HepG2 (cell line): ENCODE results near the gene ITGA7. TPM values are rescaled to one million over a fixed set of nuclear protein-coding genes. Genes with fewer than 3 reads are reported as not detected.

Experiments used
- ATAC-seq: fragments of 200-7000 bp; cut with Tn5 transposase; 3 replicates; pipeline ENCODE4 v1.9.1; 2020; ENCODE audit warnings: mild to moderate bottlenecking, moderate library complexity
- BruUV-seq: library from RNA; stranded (reverse); fragments of 400-500 nt; replicated peaks from 2 replicates; lab custom pipeline; 2021; lab: Mats Ljungman, UMichigan
- CTCF ChIA-PET: fragments of 300-600 bp; formaldehyde crosslinking; extraction: SDS; loops from one replicate; lab custom pipeline; 2021; ENCODE audit warnings: low total read pairs, inconsistent platforms, low intra/inter-chr PET ratio; lab: Yijun Ruan, JAX
- POLR2A ChIA-PET: fragments of 350-600 bp; sonication (Branson Sonifier 250); formaldehyde crosslinking; loops from one replicate; lab custom pipeline; 2020; ENCODE audit warnings: antibody characterized with exemption, inconsistent platforms; lab: Yijun Ruan, JAX
- DNase-seq: peaks from one replicate; pipeline ENCODE4 v3.0.0-alpha.2; 2015; ENCODE audit warnings: low spot score
- FAIRE-seq: peaks from 3 replicates; lab custom pipeline; 2011; peaks lifted over from hg19 to GRCh38; lab: Jason Lieb, UNC
- H2AFZ ChIP-seq: one replicate; pipeline ENCODE4 v1.6.1; 2011; ENCODE audit warnings: low read length, inconsistent platforms
- H3K27ac ChIP-seq: fragments of 300-600 bp; 3 replicates; pipeline ENCODE4 v1.8.0; 2011; ENCODE audit warnings: mixed run types, mild to moderate bottlenecking, mixed read lengths, low read length, inconsistent platforms; ENCODE audit not compliant: insufficient read depth; ENCODE audit errors: extremely low read length
- H3K27me3 ChIP-seq, 2 experiments: fragments of 200-600 bp in 1 of 2; 2 replicates in 1 of 2; 3 replicates in 1 of 2; pipeline versions ENCODE4 v1.6.0 to v1.8.0; 2011; ENCODE audit warnings: low read length in 2 of 2, mild to moderate bottlenecking in 2 of 2, moderate library complexity in 2 of 2, inconsistent platforms in 1 of 2; ENCODE audit not compliant: insufficient read depth in 2 of 2, control insufficient read depth in 1 of 2
- H3K36me3 ChIP-seq, 2 experiments: fragments of 200-600 bp in 1 of 2; replicated peaks in 1 of 2; 2 replicates in 1 of 2; 3 replicates in 1 of 2; pipeline versions ENCODE4 v1.5.1 to v1.8.0; 2011; ENCODE audit warnings: low read length in 2 of 2, inconsistent platforms in 1 of 2; ENCODE audit not compliant: insufficient read depth in 2 of 2, control insufficient read depth in 1 of 2
- H3K4me1 ChIP-seq: 2 replicates; pipeline ENCODE4 v1.5.1; 2012; ENCODE audit warnings: low read length, inconsistent platforms; ENCODE audit not compliant: insufficient read depth
- H3K4me2 ChIP-seq: 2 replicates; pipeline ENCODE4 v1.6.0; 2011; ENCODE audit warnings: low read depth, low read length, inconsistent platforms
- H3K4me3 ChIP-seq, 3 experiments: fragments of 200-600 bp in 1 of 3; sonication (generic), shearing (Covaris generic) in 1 of 3; replicated peaks in 1 of 3; 2 replicates each; pipeline ENCODE4 v1.5.1; 2011 to 2016; ENCODE audit warnings: low read length in 3 of 3, inconsistent platforms in 2 of 3, low read depth in 2 of 3, mild to moderate bottlenecking in 2 of 3, control low read depth in 1 of 3, mixed read lengths in 1 of 3; ENCODE audit not compliant: insufficient read depth in 1 of 3
- H3K79me2 ChIP-seq: one replicate; pipeline ENCODE4 v1.6.1; 2011; ENCODE audit warnings: low read length, inconsistent platforms; ENCODE audit not compliant: insufficient read depth
- H3K9ac ChIP-seq: 2 replicates; pipeline ENCODE4 v1.6.0; 2011; ENCODE audit warnings: mild to moderate bottlenecking, low read depth, low read length, inconsistent platforms; ENCODE audit not compliant: insufficient read depth
- H3K9me3 ChIP-seq: 2 replicates; pipeline ENCODE4 v1.5.1; 2012; ENCODE audit warnings: mild to moderate bottlenecking, low read length
- H4K20me1 ChIP-seq: 2 replicates; pipeline ENCODE4 v1.6.0; 2011; ENCODE audit warnings: inconsistent platforms, mild to moderate bottlenecking, low read length, moderate library complexity; ENCODE audit not compliant: insufficient read depth
- DPF2 ChIP-seq: sonication (generic); formaldehyde crosslinking; IDR thresholded peaks from 2 replicates; pipeline ENCODE4 v1.4.0; 2020; ENCODE audit warnings: mild to moderate bottlenecking, low read depth, missing genetic modification reagents, borderline replicate concordance
- MBD4 ChIP-seq: IDR thresholded peaks from 2 replicates; pipeline ENCODE4 v1.6.1; 2012; ENCODE audit warnings: low read length, inconsistent platforms, borderline replicate concordance
- SOX5 ChIP-seq: IDR thresholded peaks from 2 replicates; pipeline ENCODE4 v1.6.1; 2016; ENCODE audit warnings: borderline replicate concordance
- SRSF9 ChIP-seq: fragments of 200-400 bp; formaldehyde crosslinking; IDR thresholded peaks from 2 replicates; pipeline ENCODE4 v1.6.1; 2018; ENCODE audit warnings: borderline replicate concordance, mild to moderate bottlenecking, low read depth, low read length; ENCODE audit not compliant: insufficient read depth, poor library complexity, severe bottlenecking
- TFDP1 ChIP-seq: IDR thresholded peaks from 2 replicates; pipeline ENCODE4 v1.6.1; 2016; ENCODE audit warnings: missing compliant biosample characterization, missing genetic modification reagents, borderline replicate concordance
- ZBTB7B ChIP-seq: sonication (generic); formaldehyde crosslinking; IDR thresholded peaks from 2 replicates; pipeline ENCODE4 v1.4.0; 2020; ENCODE audit warnings: missing genetic modification reagents
- ZFP36L1 ChIP-seq: sonication (generic); formaldehyde crosslinking; IDR thresholded peaks from 2 replicates; pipeline ENCODE4 v1.8.0; 2022; ENCODE audit warnings: mild to moderate bottlenecking, missing genetic modification reagents, moderate library complexity
- ZFP41 ChIP-seq: sonication (generic); formaldehyde crosslinking; IDR thresholded peaks from 2 replicates; pipeline ENCODE4 v1.4.0; 2020; ENCODE audit warnings: mild to moderate bottlenecking, missing genetic modification reagents, borderline replicate concordance
- ZNF614 ChIP-seq: IDR thresholded peaks from 2 replicates; pipeline ENCODE4 v1.6.1; 2018; ENCODE audit warnings: missing biosample characterization, missing genetic modification reagents, inconsistent platforms, borderline replicate concordance
- WGBS: methylation state at CpG from one replicate; pipeline ENCODE4 v1.1.6; 2017; ENCODE audit warnings: low lambda C conversion rate; 5-methylcytosine and 5-hydroxymethylcytosine counted together
- in situ Hi-C: cut with HindIII; loops from 2 replicates; pipeline ENCODE4 v1.10.0; 2017; ENCODE audit warnings: low pct_unique_long_range_greater_than_20kb; ENCODE audit not compliant: extremely low pct_ligation_motif_present
- intact Hi-C: fragments of 100-400 bp; cut with micrococcal nuclease; formaldehyde crosslinking; loops from one replicate; pipeline ENCODE4 v1.10.0; 2022; ENCODE audit not compliant: unreplicated experiment
- polyA plus RNA-seq, 8 experiments: library from polyadenylated mRNA; depleted of rRNA in 3 of 8; stranded (reverse) in 7 of 8; unstranded in 1 of 8; fragments of >200 nt; fragmentation: Illumina TruSeq in 4 of 8; extraction: Trizol in 4 of 8; gene quantifications; 2 replicates each; pipeline versions ENCODE4 v1.2.1 to v1.2.3, GENCODE V29; 2011 to 2016; ENCODE audit warnings: low read depth in 4 of 8, missing spikeins in 1 of 8, mixed read lengths in 1 of 8; ENCODE audit not compliant: insufficient read depth in 1 of 8
- total RNA-seq, 5 experiments: library from RNA; depleted of rRNA; stranded (reverse); fragments of >200 nt; fragmentation: Illumina TruSeq; extraction: Trizol; gene quantifications; 2 replicates each; pipeline ENCODE4 v1.2.3, GENCODE V29; 2016; ENCODE audit warnings: low read depth in 1 of 5
- TF ChIP-seq, protein P1 (sequence below): sonication (generic); formaldehyde crosslinking; IDR thresholded peaks from 2 replicates; pipeline ENCODE4 v1.4.0; 2020; ENCODE audit warnings: missing genetic modification reagents
- TF ChIP-seq, protein P2 (sequence below): sonication (generic); formaldehyde crosslinking; IDR thresholded peaks from 2 replicates; pipeline ENCODE4 v1.4.0; 2020; ENCODE audit warnings: mild to moderate bottlenecking, missing genetic modification reagents
- TF ChIP-seq, protein P3 (sequence below): sonication (generic); formaldehyde crosslinking; IDR thresholded peaks from 2 replicates; pipeline ENCODE4 v1.9.0; 2021; ENCODE audit warnings: missing genetic modification reagents, mild to moderate bottlenecking, borderline replicate concordance
- TF ChIP-seq, protein P4 (sequence below): sonication (generic); formaldehyde crosslinking; IDR thresholded peaks from 2 replicates; pipeline ENCODE4 v1.4.0; 2020; ENCODE audit warnings: missing genetic modification reagents, borderline replicate concordance

ITGA7 gene
- total and polyA plus RNA-seq, 2 of the 13 experiments (the other 11 are each of a cell fraction or from before 2014, with no cell fraction given) = 0.65 to 0.75 TPM

- Histone ChIP-seq H4K20me1 (no peaks in the 10 kb centered on the region), H3K9ac (no peak overlapping the region), H3K9me3 (no peaks in the 10 kb centered on the region), H3K27me3 (no peaks in the 10 kb centered on the region), H3K27ac (no peak overlapping the region), H3K4me2 (no peak overlapping the region), H3K79me2 (no peaks in the 10 kb centered on the region), H2AFZ (no peak overlapping the region), H3K4me1 (peaks cover 34% of the 10 kb centered on the region), H3K36me3 (no peaks in the 10 kb centered on the region), H3K4me3 (no peak overlapping the region)
- WGBS = 38% methylated on average over 2 of the region's 2 CpGs
- no peak for DNase-seq
- ChIA-PET POLR2A (no interaction called here), CTCF (no interaction called here)
- FAIRE-seq = no peak
- in situ Hi-C loops (no loop called here), intact Hi-C loops (no loop called here)
- no TSS peak for BruUV-seq
- no peak for ATAC-seq
- TF ChIP-seq SOX5 (no peak), MBD4 (no peak), TFDP1 (no peak), DPF2 (CRISPR knock-in tag) (no peak), ZFP36L1 (no peak), ZBTB7B (no peak), ZFP41 (no peak), ZNF614 (CRISPR knock-in tag) (no peak), SRSF9 (no peak)
- TF ChIP-seq, protein P1, sequence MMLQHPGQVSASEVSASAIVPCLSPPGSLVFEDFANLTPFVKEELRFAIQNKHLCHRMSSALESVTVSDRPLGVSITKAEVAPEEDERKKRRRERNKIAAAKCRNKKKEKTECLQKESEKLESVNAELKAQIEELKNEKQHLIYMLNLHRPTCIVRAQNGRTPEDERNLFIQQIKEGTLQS (CRISPR knock-in tag) = no peak
- TF ChIP-seq, protein P2, sequence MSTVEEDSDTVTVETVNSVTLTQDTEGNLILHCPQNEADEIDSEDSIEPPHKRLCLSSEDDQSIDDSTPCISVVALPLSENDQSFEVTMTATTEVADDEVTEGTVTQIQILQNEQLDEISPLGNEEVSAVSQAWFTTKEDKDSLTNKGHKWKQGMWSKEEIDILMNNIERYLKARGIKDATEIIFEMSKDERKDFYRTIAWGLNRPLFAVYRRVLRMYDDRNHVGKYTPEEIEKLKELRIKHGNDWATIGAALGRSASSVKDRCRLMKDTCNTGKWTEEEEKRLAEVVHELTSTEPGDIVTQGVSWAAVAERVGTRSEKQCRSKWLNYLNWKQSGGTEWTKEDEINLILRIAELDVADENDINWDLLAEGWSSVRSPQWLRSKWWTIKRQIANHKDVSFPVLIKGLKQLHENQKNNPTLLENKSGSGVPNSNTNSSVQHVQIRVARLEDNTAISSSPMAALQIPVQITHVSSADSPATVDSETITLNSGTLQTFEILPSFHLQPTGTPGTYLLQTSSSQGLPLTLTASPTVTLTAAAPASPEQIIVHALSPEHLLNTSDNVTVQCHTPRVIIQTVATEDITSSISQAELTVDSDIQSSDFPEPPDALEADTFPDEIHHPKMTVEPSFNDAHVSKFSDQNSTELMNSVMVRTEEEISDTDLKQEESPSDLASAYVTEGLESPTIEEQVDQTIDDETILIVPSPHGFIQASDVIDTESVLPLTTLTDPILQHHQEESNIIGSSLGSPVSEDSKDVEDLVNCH (CRISPR knock-in tag) = no peak
- TF ChIP-seq, protein P3, sequence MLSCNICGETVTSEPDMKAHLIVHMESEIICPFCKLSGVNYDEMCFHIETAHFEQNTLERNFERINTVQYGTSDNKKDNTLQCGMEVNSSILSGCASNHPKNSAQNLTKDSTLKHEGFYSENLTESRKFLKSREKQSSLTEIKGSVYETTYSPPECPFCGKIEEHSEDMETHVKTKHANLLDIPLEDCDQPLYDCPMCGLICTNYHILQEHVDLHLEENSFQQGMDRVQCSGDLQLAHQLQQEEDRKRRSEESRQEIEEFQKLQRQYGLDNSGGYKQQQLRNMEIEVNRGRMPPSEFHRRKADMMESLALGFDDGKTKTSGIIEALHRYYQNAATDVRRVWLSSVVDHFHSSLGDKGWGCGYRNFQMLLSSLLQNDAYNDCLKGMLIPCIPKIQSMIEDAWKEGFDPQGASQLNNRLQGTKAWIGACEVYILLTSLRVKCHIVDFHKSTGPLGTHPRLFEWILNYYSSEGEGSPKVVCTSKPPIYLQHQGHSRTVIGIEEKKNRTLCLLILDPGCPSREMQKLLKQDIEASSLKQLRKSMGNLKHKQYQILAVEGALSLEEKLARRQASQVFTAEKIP (CRISPR knock-in tag) = no peak
- TF ChIP-seq, protein P4, sequence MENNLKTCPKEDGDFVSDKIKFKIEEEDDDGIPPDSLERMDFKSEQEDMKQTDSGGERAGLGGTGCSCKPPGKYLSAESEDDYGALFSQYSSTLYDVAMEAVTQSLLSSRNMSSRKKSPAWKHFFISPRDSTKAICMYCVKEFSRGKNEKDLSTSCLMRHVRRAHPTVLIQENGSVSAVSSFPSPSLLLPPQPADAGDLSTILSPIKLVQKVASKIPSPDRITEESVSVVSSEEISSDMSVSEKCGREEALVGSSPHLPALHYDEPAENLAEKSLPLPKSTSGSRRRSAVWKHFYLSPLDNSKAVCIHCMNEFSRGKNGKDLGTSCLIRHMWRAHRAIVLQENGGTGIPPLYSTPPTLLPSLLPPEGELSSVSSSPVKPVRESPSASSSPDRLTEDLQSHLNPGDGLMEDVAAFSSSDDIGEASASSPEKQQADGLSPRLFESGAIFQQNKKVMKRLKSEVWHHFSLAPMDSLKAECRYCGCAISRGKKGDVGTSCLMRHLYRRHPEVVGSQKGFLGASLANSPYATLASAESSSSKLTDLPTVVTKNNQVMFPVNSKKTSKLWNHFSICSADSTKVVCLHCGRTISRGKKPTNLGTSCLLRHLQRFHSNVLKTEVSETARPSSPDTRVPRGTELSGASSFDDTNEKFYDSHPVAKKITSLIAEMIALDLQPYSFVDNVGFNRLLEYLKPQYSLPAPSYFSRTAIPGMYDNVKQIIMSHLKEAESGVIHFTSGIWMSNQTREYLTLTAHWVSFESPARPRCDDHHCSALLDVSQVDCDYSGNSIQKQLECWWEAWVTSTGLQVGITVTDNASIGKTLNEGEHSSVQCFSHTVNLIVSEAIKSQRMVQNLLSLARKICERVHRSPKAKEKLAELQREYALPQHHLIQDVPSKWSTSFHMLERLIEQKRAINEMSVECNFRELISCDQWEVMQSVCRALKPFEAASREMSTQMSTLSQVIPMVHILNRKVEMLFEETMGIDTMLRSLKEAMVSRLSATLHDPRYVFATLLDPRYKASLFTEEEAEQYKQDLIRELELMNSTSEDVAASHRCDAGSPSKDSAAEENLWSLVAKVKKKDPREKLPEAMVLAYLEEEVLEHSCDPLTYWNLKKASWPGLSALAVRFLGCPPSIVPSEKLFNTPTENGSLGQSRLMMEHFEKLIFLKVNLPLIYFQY (CRISPR knock-in tag) = no peak
These were observed 26.2 kb upstream of the ITGA7 start for GRCh38 chr12:55733858-55734257.
